ENCODE data around the gene PARN.

- TF ChIP-seq POLR2A (IDR thresholded peaks at IDR 0.05) = no peak
- TF ChIP-seq, protein P1, sequence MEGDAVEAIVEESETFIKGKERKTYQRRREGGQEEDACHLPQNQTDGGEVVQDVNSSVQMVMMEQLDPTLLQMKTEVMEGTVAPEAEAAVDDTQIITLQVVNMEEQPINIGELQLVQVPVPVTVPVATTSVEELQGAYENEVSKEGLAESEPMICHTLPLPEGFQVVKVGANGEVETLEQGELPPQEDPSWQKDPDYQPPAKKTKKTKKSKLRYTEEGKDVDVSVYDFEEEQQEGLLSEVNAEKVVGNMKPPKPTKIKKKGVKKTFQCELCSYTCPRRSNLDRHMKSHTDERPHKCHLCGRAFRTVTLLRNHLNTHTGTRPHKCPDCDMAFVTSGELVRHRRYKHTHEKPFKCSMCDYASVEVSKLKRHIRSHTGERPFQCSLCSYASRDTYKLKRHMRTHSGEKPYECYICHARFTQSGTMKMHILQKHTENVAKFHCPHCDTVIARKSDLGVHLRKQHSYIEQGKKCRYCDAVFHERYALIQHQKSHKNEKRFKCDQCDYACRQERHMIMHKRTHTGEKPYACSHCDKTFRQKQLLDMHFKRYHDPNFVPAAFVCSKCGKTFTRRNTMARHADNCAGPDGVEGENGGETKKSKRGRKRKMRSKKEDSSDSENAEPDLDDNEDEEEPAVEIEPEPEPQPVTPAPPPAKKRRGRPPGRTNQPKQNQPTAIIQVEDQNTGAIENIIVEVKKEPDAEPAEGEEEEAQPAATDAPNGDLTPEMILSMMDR (IDR thresholded peaks at IDR 0.05) = no peak
These were observed 171.5 kb downstream of the PARN start for GRCh38 chr16:14458576-14458975.

Data from sigmoid colon (tissue), 3 donors.